Endothelial cell (in vitro differentiated cells): ENCODE measurements around the gene GSG1L. TPM values are rescaled to one million over a fixed set of nuclear protein-coding genes. Genes with fewer than 3 reads are reported as not detected.

Experiments
- DNase-seq: peaks from one replicate; pipeline ENCODE4 v3.0.0; 2021; ENCODE audit warnings: low spot score
- H3K27ac Mint-ChIP-seq: one replicate; pipeline ENCODE4 v1.8.0; 2021; ENCODE audit warnings: mixed read lengths, inconsistent platforms; ENCODE audit not compliant: unreplicated experiment
- H3K27me3 Mint-ChIP-seq: one replicate; pipeline ENCODE4 v1.8.0; 2021; ENCODE audit warnings: mild to moderate bottlenecking, moderate library complexity, mixed read lengths, inconsistent platforms; ENCODE audit not compliant: unreplicated experiment
- H3K36me3 Mint-ChIP-seq: one replicate; pipeline ENCODE4 v1.8.0; 2021; ENCODE audit warnings: mild to moderate bottlenecking, low read depth, mixed read lengths, inconsistent platforms; ENCODE audit not compliant: unreplicated experiment
- H3K4me1 Mint-ChIP-seq: one replicate; pipeline ENCODE4 v1.8.0; 2021; ENCODE audit warnings: mild to moderate bottlenecking, mixed read lengths, inconsistent platforms; ENCODE audit not compliant: unreplicated experiment
- H3K4me3 Mint-ChIP-seq: one replicate; pipeline ENCODE4 v1.8.0; 2021; ENCODE audit warnings: mild to moderate bottlenecking, mixed read lengths, inconsistent platforms; ENCODE audit not compliant: unreplicated experiment
- H3K9me3 Mint-ChIP-seq: one replicate; pipeline ENCODE4 v1.8.0; 2021; ENCODE audit warnings: mixed read lengths, inconsistent platforms; ENCODE audit not compliant: unreplicated experiment
- total RNA-seq: library from RNA; stranded (reverse); fragmentation: NEBNext Ultra II Directional; extraction: Animal tissue kit (Norgen Biotek cat#: 25700); gene quantifications from one replicate; pipeline ENCODE4 v1.2.1, GENCODE V29; 2021; ENCODE audit not compliant: unreplicated experiment
- TF ChIP-seq, protein P1 (sequence below): fragments of 200-600 bp; sonication (generic); IDR thresholded peaks from one replicate; pipeline ENCODE4 v1.5.0; 2021; ENCODE audit warnings: antibody characterized with exemption; ENCODE audit not compliant: unreplicated experiment

Gene GSG1L
- total RNA-seq, 1 donor from 2014 or later, result 0.38 TPM

DNA sequence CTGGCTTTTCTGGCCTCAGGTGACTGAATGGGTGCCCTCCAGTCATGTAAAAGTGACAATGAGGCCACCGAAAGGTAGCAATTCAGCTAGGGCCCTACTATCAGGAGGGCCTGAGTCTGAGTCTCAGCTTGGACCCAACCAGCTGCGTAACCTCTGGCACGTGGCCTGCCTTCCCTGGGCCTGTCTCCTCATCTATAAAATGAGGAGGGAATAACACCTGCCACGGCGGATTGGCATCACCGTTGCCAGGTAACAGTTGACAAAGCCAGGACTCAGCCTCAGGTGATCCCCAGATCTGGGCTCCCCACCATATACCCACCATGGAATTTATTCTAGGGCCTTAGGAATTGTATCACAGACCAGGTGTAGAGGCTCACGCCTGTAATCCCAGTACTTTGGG, 296.4 kb downstream of the GSG1L start:
- Mint-ChIP-seq H3K27me3 (peaks cover 2% of the 10 kb centered on the region), H3K4me1 (no peaks in the 10 kb centered on the region), H3K27ac (no peak overlapping the region), H3K36me3 (peaks cover 31% of the 10 kb centered on the region), H3K4me3 (no peak overlapping the region), H3K9me3 (no peaks in the 10 kb centered on the region)
- no peak for DNase-seq
- TF ChIP-seq, protein P1, sequence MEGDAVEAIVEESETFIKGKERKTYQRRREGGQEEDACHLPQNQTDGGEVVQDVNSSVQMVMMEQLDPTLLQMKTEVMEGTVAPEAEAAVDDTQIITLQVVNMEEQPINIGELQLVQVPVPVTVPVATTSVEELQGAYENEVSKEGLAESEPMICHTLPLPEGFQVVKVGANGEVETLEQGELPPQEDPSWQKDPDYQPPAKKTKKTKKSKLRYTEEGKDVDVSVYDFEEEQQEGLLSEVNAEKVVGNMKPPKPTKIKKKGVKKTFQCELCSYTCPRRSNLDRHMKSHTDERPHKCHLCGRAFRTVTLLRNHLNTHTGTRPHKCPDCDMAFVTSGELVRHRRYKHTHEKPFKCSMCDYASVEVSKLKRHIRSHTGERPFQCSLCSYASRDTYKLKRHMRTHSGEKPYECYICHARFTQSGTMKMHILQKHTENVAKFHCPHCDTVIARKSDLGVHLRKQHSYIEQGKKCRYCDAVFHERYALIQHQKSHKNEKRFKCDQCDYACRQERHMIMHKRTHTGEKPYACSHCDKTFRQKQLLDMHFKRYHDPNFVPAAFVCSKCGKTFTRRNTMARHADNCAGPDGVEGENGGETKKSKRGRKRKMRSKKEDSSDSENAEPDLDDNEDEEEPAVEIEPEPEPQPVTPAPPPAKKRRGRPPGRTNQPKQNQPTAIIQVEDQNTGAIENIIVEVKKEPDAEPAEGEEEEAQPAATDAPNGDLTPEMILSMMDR, result no peak

DNA sequence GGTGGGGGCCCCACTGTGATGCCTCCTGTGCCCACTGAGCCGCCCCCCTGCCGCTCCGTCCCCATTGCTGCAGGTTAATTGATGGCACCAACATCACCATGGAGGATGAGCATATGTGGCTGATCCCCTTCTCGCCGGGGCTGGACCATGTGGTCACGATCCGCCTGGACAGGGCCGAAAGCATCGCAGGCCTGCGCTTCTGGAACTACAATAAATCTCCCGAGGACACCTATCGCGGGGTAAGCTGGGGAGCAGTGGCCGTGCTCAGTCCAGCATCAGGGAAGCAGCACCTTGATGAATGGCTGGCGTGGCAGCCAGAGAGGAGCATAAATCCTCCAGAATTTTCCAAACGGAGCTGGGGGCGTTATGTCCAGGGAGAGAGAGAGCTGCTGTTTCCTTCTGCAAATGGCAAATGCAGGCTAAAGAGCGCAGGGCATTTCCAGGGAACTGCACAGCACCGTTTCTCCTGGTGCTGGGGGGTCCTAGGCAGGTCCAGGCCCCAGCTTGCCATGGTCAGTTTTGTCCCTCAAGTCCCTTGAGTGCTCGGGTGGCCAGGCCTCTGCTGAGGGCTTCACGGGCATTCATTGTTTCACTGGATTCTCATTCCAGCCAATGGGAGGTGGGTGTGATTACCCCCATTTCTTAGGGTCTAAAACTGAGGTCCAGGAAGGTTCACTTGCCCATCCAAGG, 297.1 kb downstream of the GSG1L start:
- no peak for DNase-seq
- peaks cover 2% of the 10 kb centered on the region for H3K27me3 Mint-ChIP-seq
- H3K9me3 Mint-ChIP-seq, result no peaks in the 10 kb centered on the region
- TF ChIP-seq, protein P1, result no peak
- H3K27ac Mint-ChIP-seq, result no peak overlapping the region
- H3K4me3 Mint-ChIP-seq, result no peak overlapping the region
- H3K36me3 Mint-ChIP-seq, result peaks cover 31% of the 10 kb centered on the region
- no peaks in the 10 kb centered on the region for H3K4me1 Mint-ChIP-seq

- no peak overlapping the region for H3K27ac Mint-ChIP-seq
- peaks cover 2% of the 10 kb centered on the region for H3K27me3 Mint-ChIP-seq
- H3K36me3 Mint-ChIP-seq, result peaks cover 34% of the 10 kb centered on the region
- no peaks in the 10 kb centered on the region for H3K9me3 Mint-ChIP-seq
- no peaks in the 10 kb centered on the region for H3K4me1 Mint-ChIP-seq
- TF ChIP-seq, protein P1, result no peak
- no peak for DNase-seq
- H3K4me3 Mint-ChIP-seq, result no peak overlapping the region
Observed at GRCh38 chr16:27764869-27765675, 298.4 kb downstream of the GSG1L start.

- H3K9me3 Mint-ChIP-seq, result no peaks in the 10 kb centered on the region
- no peak overlapping the region for H3K27ac Mint-ChIP-seq
- H3K27me3 Mint-ChIP-seq, result peaks cover 2% of the 10 kb centered on the region
- peaks cover 31% of the 10 kb centered on the region for H3K36me3 Mint-ChIP-seq
- H3K4me3 Mint-ChIP-seq, result no peak overlapping the region
- no peak for DNase-seq
- TF ChIP-seq, protein P1, result no peak
- no peaks in the 10 kb centered on the region for H3K4me1 Mint-ChIP-seq
Observed at GRCh38 chr16:27764427-27764826, 299.1 kb downstream of the GSG1L start.

- DNase-seq, result no peak
- TF ChIP-seq, protein P1, result no peak
- H3K9me3 Mint-ChIP-seq, result no peaks in the 10 kb centered on the region
- H3K27ac Mint-ChIP-seq, result no peak overlapping the region
- H3K36me3 Mint-ChIP-seq, result peaks cover 31% of the 10 kb centered on the region
- H3K4me3 Mint-ChIP-seq, result no peak overlapping the region
- H3K27me3 Mint-ChIP-seq, result peaks cover 6% of the 10 kb centered on the region
- H3K4me1 Mint-ChIP-seq, result no peaks in the 10 kb centered on the region
Observed at GRCh38 chr16:27762441-27762840, 301.1 kb downstream of the GSG1L start.
